Colonic mucosa (tissue), 4 donors: ENCODE results near the gene KIAA0586. TPM values are rescaled to one million over a fixed set of nuclear protein-coding genes. Genes with fewer than 3 reads are reported as not detected.
"Not testable (repeated sequence)": the region's sequence is repeated elsewhere in the genome, so short reads cannot be mapped to it uniquely, and the experiment has no call there.

Experiments used
- DNase-seq: peaks from one replicate; pipeline ENCODE4 v3.0.0-alpha.2; 2020
- H3K27ac ChIP-seq: fragments of 200-600 bp; one replicate; pipeline ENCODE4 v1.8.0; 2021
- H3K27me3 ChIP-seq: fragments of 200-600 bp; one replicate; pipeline ENCODE4 v1.8.0; 2021
- H3K36me3 ChIP-seq: fragments of 200-600 bp; one replicate; pipeline ENCODE4 v1.8.0; 2021
- H3K4me1 ChIP-seq: fragments of 200-600 bp; one replicate; pipeline ENCODE4 v1.8.0; 2021; ENCODE audit warnings: mild to moderate bottlenecking
- H3K4me3 ChIP-seq: fragments of 200-600 bp; one replicate; pipeline ENCODE4 v1.8.0; 2021
- H3K9ac ChIP-seq, 2 donors: one replicate each; pipeline ENCODE4 v1.7.0; 2013; ENCODE audit warnings: control low read depth in 2 of 2, low read depth in 2 of 2, low read length in 2 of 2
- H3K9me3 ChIP-seq: fragments of 200-600 bp; one replicate; pipeline ENCODE4 v1.8.0; 2021
- intact Hi-C: fragments of 100-400 bp; cut with DNase I; formaldehyde crosslinking; loops from one replicate; pipeline ENCODE4 v1.14.1; 2022
- total RNA-seq, 2 donors: library from RNA; stranded (reverse); fragmentation: NEBNext Ultra II Directional in 1 of 2; extraction: Animal tissue kit (Norgen Biotek cat#: 25700) in 1 of 2; gene quantifications; one replicate each; pipeline ENCODE4 v1.2.1, GENCODE V29; 2021
- TF ChIP-seq, protein P1 (sequence below): fragments of 200-600 bp; IDR thresholded peaks from one replicate; pipeline ENCODE4 v1.8.0; 2022; ENCODE audit warnings: antibody characterized with exemption, mild to moderate bottlenecking
- donor health status: healthy.
- donor health status: DM: no; HTN: no; CAD: no.
- donor health status: DM: no; HTN: no; CAD: no.

KIAA0586 gene
- total RNA-seq, 2 donors from 2014 or later = 12.3 to 17.4 TPM

DNA sequence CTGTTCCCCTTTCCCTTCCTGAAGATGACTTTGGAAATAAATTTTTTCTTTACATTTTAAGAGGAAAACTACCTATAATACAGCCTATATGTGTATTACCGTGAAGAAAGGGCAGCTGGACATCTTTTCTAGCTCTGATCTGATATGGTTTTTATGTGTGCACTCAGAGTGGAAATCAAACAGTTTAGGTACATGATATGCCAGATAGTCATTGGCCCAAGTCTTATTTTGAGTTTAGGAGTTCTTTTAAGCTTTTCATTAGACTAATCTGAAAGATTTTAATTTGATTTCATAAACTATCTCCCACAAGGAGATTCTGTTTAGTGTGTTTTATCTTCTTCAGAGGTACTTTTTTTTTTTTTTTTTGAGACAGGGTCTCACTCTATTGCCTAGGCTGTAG, 48.8 kb downstream of the KIAA0586 start:
- H3K36me3 ChIP-seq = no peaks in the 10 kb centered on the region
- intact Hi-C loops = no loop called here
- no peaks in the 10 kb centered on the region for H3K9me3 ChIP-seq

DNA sequence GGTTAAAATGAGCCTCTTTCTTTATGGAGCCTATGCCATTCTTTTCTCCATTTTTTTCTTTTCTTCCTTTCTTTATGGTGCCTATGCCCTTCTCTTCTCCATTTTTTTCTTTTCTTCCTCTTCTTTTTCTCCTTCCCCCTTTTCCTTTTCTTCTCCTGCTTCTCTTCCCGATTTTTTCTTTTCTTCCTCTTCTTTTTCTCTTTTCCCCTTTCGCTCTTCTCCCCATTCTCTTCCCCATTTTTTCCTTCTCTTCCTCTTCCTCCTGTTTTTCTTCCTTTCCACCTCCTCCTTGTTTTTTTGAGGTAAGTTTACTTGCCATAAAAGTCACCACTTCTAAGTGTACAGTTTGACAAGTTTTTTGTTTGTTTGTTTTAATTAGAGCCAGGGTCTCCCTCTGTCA, 50.1 kb downstream of the KIAA0586 start:
- H3K27me3 ChIP-seq = no peaks in the 10 kb centered on the region
- TF ChIP-seq, protein P1, sequence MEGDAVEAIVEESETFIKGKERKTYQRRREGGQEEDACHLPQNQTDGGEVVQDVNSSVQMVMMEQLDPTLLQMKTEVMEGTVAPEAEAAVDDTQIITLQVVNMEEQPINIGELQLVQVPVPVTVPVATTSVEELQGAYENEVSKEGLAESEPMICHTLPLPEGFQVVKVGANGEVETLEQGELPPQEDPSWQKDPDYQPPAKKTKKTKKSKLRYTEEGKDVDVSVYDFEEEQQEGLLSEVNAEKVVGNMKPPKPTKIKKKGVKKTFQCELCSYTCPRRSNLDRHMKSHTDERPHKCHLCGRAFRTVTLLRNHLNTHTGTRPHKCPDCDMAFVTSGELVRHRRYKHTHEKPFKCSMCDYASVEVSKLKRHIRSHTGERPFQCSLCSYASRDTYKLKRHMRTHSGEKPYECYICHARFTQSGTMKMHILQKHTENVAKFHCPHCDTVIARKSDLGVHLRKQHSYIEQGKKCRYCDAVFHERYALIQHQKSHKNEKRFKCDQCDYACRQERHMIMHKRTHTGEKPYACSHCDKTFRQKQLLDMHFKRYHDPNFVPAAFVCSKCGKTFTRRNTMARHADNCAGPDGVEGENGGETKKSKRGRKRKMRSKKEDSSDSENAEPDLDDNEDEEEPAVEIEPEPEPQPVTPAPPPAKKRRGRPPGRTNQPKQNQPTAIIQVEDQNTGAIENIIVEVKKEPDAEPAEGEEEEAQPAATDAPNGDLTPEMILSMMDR = no peak
- DNase-seq = no peak
- H3K4me1 ChIP-seq = no peaks in the 10 kb centered on the region
- intact Hi-C loops = no loop called here
- no peak overlapping the region for H3K9ac ChIP-seq
- H3K9me3 ChIP-seq = no peaks in the 10 kb centered on the region
- H3K27ac ChIP-seq = no peak overlapping the region
- no peak overlapping the region for H3K4me3 ChIP-seq
- H3K36me3 ChIP-seq = no peaks in the 10 kb centered on the region

More for the DNA sequence above, 48.8 kb downstream of the KIAA0586 start:
- Histone ChIP-seq H3K4me3 (no peak overlapping the region), H3K9ac (no peak overlapping the region), H3K27ac (no peak overlapping the region), H3K27me3 (no peaks in the 10 kb centered on the region), H3K4me1 (no peaks in the 10 kb centered on the region)
- TF ChIP-seq, protein P1 = no peak
- DNase-seq = no peak

DNA sequence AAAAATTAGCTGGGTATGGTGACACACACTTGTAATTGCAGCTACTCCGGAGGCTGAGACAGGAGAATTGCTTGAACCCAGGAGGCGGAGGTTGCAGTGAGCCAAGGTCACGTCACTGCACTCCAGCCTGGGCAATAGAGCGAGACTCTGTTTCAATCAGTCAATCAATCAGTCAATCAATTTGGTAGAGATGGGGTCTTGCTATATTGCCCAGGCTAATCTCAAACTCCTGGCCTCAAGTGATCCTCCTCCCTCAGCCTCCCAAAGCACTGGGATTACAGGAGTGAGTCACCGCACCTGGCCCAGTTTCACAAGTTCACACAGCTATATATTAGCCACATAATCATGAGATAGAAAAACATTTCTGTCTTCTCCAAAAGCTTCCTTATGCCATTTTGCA, 50.8 kb downstream of the KIAA0586 start:
- H3K4me3 ChIP-seq, H3K36me3 ChIP-seq, intact Hi-C loops: not testable (repeated sequence)

DNA sequence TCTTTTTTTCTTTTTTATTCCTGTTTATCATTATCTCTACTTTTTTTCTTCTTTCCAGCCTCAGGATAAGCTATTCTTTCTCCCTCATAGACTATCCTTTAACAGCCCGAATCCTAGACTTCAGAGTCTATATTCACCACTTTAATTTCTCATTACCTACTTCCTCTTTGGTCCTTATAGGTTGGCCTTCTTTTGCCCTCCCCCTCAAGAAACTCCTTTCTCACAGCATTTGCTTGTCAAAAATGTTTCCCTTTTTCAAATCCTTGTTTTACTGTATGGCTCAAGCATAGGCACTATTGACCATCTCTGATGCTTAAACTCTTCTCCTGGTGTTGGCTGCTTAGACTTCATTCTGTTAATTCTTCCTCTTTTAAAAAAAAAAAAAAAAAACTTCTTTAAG, 52.5 kb downstream of the KIAA0586 start:
- H3K9me3 ChIP-seq = no peaks in the 10 kb centered on the region
- no peak overlapping the region for H3K27ac ChIP-seq
- TF ChIP-seq, protein P1 = no peak
- DNase-seq = no peak
- H3K9ac ChIP-seq = no peak overlapping the region
- H3K4me1 ChIP-seq = no peaks in the 10 kb centered on the region
- H3K36me3 ChIP-seq = no peaks in the 10 kb centered on the region
- H3K27me3 ChIP-seq = no peaks in the 10 kb centered on the region
- no peak overlapping the region for H3K4me3 ChIP-seq
- intact Hi-C loops = no loop called here

More for the DNA sequence above, 50.8 kb downstream of the KIAA0586 start:
- H3K9me3 ChIP-seq, H3K27me3 ChIP-seq, H3K27ac ChIP-seq, DNase-seq, H3K9ac ChIP-seq, H3K4me1 ChIP-seq: not testable (repeated sequence)

DNA sequence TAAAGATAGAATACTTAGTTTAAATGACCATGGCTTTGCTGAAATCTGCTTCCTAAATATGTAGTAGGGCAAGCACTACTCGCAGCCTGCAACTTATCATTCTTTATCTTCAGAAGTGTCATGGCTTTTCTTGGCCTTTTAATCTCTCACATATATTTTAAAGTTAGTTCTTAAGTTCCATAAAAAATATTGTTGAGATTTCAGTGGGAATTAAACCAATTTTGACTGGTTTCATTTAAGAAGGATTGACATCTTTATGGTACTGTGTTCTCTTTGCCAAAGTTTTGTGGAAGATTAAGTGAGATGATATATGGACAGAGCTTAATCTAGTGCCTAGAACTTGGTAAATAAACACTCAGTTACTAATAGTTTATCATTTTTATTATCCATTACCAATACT, 56.7 kb downstream of the KIAA0586 start:
- intact Hi-C loops = no loop called here
- DNase-seq = no peak
- TF ChIP-seq, protein P1 = no peak
- Histone ChIP-seq H3K36me3 (no peaks in the 10 kb centered on the region), H3K4me1 (no peaks in the 10 kb centered on the region), H3K27ac (no peak overlapping the region), H3K27me3 (no peaks in the 10 kb centered on the region), H3K9me3 (no peaks in the 10 kb centered on the region), H3K9ac (no peak overlapping the region), H3K4me3 (no peak overlapping the region)

DNA sequence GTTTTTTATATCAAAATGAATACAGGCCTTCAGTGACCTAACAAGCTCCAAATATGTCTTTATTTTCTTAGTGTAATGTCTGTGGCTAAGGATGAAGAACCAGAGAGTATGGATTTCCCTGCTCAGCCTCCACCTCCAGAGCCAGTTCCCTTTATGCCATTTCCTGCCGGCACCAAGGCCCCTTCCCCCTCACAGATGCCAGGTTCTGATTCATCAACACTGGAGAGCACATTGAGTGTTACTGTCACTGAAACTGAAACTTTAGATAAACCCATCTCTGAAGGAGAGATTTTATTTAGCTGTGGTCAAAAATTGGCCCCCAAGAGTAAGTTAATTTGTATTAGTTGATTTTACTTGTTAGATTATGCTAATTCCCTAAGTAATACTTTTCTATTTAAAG, 61.0 kb downstream of the KIAA0586 start:
- Histone ChIP-seq H3K9ac (no peak overlapping the region), H3K36me3 (no peaks in the 10 kb centered on the region), H3K4me3 (no peak overlapping the region), H3K27ac (no peak overlapping the region), H3K9me3 (no peaks in the 10 kb centered on the region), H3K4me1 (no peaks in the 10 kb centered on the region), H3K27me3 (no peaks in the 10 kb centered on the region)
- intact Hi-C loops = no loop called here
- DNase-seq = no peak
- TF ChIP-seq, protein P1 = no peak
